GM19455 (cell line): ENCODE measurements around the gene ITPK1.

Experiments used
- ATAC-seq: cut with Tn5 transposase; IDR thresholded peaks from one replicate; pipeline ENCODE4 v1.9.1; 2021; ENCODE audit not compliant: unreplicated experiment

The ITPK1 gene

GRCh38 chr14:93030761-93031160 lies 85.0 kb downstream of the ITPK1 start:
- ATAC-seq = no peak

DNA sequence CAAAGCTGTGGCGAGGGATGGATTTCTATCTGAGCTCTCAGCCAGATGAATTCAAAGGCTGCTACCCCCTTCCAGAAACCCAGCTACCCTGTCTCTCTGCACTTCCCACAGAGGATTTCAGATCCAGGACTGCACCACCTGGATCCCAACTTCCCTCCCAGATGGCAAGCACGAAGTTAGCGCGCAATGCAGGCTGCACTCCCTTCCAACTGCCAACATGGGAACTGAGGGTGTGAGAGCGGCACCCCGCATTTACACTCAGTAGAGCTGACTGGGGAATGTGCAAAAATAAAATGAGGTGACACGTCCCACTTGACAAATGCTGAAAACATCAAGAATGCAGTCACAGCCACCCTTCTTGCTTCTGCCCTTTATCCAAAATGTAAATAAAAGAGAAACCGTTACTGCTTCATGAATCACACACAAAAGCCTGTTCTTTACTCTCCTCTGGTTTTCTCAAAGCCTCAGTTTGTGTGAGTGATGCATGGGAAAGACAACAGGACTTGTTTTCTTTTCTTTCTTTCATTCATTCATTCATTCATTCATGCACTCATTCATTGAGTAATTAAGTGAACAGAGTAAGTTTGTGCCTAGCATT lies 85.7 kb downstream of the ITPK1 start:
- ATAC-seq = no peak

- no peak for ATAC-seq
Observed at GRCh38 chr14:93029417-93029816, 86.3 kb downstream of the ITPK1 start.

- no peak for ATAC-seq
Observed at GRCh38 chr14:93028724-93029076, 87.0 kb downstream of the ITPK1 start.

- no peak for ATAC-seq
Observed at GRCh38 chr14:93027810-93028723, 87.7 kb downstream of the ITPK1 start.

DNA sequence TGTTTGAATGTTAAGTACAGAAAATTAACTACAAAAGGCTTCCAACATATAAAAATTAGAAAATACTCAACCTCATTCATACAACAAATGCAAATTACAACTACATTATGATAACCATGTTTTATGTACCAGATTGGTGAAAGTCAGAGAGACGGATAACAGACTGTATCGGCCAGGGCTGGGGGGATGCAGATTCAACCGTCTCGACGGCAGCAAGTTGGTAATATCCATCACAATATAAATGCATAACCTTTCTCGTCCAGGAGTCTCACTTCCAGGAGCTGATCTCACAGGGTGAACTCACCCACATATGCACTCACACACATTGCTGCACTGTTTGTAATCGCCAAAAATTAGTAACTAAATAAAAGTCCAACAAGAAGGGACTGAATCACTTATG lies 89.4 kb downstream of the ITPK1 start:
- ATAC-seq = no peak

DNA sequence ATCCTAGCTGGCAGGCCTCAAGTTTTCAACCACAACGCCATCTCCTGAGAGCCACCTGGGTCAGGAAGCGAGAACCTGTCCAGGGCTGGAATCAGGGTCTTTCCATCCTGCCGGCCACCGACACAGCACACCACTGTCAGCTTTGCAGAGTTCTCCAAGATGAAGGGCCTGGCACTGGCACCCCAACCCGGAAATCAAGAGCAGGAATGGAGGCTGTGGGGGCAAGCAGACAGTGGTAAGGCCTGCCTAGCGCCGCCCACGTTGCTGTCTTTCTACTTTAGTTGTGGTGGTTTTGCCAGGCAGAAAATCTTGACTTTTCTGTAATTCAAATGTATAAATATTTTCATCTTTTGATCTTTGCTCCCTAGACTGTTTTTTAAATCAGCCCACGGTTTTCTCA lies 90.7 kb downstream of the ITPK1 start:
- no peak for ATAC-seq

- no peak for ATAC-seq
Observed at GRCh38 chr14:93024493-93024892, 91.2 kb downstream of the ITPK1 start.

- ATAC-seq = no peak
Observed at GRCh38 chr14:93023802-93024434, 91.8 kb downstream of the ITPK1 start.

DNA sequence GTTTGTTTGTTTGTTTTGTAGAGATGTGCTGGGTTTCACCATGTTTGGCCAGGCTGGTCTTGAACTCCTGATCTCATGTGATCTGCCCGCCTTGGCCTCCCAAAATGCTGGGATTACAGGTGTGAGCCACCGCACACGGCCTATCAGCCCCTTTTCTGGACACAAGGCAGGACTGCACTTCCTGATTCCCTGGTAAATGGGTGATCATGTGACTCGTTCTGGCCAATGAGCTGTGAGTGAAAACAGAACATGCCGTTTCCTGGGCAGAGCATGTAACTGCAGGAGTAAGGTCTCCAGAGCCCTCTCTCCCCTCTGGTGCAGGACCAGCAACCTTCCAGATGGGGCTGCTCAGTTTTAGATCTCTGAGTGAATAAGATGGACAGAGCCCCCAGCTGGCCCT lies 92.7 kb downstream of the ITPK1 start:
- ATAC-seq = no peak

DNA sequence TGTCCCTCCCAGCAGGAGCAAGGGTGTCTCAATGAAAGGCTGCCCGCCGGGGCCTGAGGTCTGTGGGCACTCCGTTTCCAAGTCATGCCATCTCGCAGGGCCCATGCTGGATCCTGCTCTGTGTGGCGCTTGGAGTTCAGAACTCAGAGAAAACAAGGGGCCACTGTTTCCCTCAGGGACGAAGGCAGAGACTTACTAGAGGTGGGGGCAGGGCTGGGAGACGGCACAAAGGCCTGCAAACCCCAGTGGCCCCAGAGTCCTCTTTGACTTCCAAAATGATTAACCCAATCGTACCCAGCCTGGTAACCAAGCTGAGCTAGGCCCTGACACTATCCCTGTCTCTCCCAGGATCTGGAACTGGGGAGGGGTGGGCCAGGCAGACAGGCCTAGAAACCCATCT lies 95.8 kb downstream of the ITPK1 start:
- ATAC-seq = no peak

GRCh38 chr14:93019367-93019843 lies 96.3 kb downstream of the ITPK1 start:
- no peak for ATAC-seq

DNA sequence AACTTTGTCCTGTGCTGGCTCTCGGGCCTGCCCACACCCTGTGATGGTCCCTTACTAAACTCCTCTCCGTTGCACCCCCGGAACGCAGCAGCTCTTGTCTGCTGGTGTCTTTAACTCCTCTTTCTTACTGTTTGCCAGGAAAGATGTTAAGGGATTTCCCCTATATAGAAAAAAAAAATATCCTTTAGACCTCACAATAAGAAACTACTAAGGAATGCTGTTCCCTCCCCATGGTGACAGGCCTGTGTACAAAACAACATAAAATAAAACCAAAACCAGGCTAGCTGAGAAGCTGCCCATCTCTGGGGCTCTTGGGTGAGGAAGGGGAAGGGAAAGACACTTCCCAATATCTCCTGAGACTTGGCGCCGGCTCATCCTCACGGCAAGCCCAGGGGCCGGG lies 97.4 kb downstream of the ITPK1 start:
- ATAC-seq = no peak

DNA sequence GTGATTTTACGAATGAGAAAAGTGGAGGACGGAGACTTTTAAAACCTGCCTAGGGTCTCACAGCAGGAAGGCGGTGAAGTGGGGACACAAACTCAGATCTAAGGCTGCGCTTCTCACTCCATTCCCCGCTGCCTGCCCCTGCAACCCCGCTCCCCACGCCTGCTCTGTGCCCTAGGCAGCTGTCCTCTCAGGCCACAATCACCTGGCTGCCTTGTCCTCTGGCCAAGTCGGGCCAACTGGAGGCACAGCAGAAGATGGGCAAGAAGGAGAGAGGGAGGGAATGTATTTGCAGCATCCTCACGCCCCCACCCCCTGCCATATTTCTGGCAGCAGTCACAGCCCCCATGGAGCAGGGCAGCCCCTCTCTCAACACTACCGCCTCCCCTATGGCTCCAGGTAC lies 97.8 kb downstream of the ITPK1 start:
- ATAC-seq = no peak

- ATAC-seq = no peak
Observed at GRCh38 chr14:93017301-93017797, 98.4 kb downstream of the ITPK1 start.

- no peak for ATAC-seq
Observed at GRCh38 chr14:93016275-93016845, 99.4 kb downstream of the ITPK1 start.

- ATAC-seq = no peak
Observed at GRCh38 chr14:93015505-93015904, 100.2 kb downstream of the ITPK1 start.

GRCh38 chr14:93015064-93015463 lies 100.7 kb downstream of the ITPK1 start:
- no peak for ATAC-seq

GRCh38 chr14:93014058-93015023 lies 101.4 kb downstream of the ITPK1 start:
- no peak for ATAC-seq

- ATAC-seq = no peak
Observed at GRCh38 chr14:93012951-93013719, 102.6 kb downstream of the ITPK1 start.
